HL-60/S4 treated with phorbol 12-myristate 13-acetate at 8.2 ng/mL for 4 days and 3 days (cell line): ENCODE data around the gene CCKAR.
"Not testable (repeated sequence)": the region's sequence is repeated elsewhere in the genome, so short reads cannot be mapped to it uniquely, and the experiment has no call there.

Source experiments
- in situ Hi-C: fragments of 300-500 bp; cut with MboI; formaldehyde crosslinking; loops from 2 replicates; pipeline ENCODE4 v1.15.0; 2022; ENCODE audit warnings: low sequenced_read_pairs

CCKAR gene, protein sequence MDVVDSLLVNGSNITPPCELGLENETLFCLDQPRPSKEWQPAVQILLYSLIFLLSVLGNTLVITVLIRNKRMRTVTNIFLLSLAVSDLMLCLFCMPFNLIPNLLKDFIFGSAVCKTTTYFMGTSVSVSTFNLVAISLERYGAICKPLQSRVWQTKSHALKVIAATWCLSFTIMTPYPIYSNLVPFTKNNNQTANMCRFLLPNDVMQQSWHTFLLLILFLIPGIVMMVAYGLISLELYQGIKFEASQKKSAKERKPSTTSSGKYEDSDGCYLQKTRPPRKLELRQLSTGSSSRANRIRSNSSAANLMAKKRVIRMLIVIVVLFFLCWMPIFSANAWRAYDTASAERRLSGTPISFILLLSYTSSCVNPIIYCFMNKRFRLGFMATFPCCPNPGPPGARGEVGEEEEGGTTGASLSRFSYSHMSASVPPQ

DNA sequence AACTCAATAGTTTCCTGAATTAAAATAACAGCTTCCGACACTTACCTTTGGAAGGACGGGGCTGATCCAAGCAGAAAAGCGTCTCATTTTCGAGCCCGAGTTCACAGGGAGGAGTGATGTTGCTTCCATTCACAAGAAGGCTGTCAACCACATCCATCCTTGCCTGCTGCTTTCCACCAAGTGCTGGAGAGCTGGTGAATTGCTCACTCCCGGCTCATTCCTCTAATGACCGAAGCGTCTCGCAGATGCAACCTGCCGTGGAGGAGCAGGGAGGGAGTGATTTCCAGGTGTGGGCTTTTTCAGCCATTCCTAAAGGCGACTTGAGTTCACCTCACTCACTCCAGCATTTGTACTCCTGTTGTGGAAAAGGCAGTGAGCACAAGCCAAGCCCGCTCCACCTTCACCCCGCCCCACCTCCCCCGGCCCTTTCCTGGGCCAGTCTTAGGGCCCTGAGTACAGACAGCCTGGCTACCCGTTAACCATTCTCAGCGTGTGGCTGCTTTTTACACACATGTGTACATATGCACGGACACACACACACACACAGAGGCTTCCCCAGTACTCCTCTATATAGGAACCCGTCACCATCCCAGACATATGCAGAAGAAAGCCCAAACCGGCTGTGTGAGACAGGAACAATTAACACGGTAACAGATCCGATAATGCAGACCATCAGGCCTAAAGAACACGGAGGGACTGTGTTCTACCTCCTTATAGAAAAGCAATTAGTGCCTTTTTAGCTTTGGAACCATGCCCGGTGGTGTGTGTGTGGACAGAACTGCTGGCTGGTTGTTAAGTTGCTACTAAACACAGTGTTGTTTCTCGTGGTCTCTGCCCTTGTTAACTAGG lies at the start of gene CCKAR:
CCKAR (minus strand) TSS at position 374 of the 849 bp plus-strand sequence; CDS start at position 157, 217 bp downstream.
- in situ Hi-C loops, result no loop called here

DNA sequence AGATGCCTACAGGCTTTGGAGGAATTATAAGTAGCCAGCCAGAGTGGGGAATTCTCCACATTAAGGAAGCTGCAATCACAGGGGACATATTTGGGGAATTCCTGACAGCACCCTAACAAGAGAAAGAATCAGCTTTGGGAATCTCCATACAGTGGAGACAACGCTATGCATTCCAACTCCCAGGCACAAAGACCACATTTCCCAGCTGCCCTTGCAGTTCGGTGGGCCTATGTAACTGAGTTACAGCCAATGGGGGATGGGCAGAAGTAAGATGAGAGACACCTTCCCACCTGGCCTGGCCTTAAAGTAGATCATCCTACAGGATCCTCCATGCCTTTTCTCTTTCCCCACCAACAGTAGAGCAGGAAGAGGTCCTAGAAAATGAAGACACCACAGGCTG lies 43.4 kb upstream of the CCKAR start:
- in situ Hi-C loops, result no loop called here

DNA sequence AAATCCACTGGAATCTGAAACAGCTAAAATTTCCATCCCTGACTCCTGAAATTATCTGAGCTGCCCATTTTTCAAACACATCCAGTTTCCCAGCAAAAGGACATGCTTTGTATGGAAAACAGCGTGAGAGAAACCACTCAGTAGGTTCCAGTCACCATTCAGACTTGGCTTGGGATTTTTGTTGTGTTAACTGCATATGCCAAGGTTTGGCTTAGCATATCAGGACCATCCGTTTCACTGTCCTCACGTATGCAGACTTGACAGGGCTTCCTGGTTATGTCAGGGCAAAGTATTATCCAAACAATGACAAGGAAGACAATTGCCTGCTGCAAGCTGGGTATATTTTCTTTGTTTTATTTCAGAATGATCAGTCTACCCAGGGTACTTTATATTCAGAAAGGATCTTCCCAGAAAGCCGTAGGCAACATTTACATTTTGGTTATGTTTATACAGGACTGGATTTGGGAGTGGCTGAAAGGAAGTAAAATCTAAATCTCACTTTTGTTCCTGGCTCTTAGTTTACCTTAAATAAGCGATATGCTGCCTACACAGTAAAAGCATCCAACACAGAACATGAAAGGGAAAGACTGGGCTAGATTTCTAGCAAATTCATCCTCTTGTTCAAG lies 41.3 kb upstream of the CCKAR start:
- in situ Hi-C loops, result no loop called here

DNA sequence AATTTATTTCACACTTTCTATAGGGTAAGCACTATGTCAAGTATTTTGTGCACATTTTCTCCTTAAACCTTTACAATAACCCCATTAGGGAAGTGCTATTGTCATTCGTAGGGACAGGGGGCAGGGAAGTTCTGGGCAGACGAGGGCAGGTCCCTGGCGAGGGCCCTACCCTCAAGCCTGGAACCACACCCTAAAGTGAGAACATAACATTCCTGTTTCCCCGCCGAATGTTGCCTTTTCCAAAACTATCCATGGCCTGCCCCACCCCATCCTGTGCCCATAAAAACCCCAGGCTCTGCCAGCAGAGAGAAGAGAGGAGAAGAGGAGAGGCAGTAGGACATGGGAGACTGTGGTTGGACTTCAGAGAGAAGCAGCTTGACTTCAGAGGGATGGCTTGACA lies 39.8 kb upstream of the CCKAR start:
- in situ Hi-C loops, result no loop called here

DNA sequence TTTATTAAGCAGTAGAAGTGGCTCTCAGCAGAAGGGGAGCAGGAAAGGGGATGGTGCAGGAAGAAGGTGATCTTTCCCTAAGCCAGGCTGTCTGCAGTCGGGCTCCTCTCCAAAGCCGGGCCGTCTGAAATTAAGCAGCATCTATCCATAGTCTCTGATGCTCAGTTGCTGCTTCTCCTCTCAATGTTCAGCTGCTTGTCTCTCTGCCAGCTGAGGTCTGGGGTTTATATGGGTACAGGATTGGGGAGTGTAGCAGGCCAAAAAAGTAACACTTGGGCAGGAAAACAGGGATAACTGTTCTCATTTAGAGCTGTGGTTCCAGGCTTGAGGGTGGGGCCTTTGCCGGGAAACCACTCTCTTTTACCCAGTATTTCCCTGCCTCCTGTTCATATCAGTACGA lies 39.2 kb upstream of the CCKAR start:
- in situ Hi-C loops, result no loop called here

DNA sequence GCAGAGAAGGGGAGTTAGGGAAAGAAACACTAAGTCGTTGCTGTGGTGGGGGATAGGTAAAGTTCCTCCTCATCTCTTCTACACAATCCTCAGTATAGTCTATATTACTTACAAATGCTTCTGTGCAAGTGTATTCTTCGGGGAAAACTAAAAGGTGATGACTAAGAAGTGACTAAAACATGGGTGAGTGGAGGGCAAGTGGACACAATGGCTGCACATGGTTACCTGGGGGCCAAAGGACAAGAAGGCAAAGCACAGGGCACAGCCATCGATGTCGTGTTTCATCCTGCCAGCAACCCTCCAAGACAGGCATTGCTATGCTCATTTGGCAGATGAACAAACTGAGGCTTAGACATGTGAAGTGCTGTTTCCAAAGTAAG lies 35.5 kb upstream of the CCKAR start:
- in situ Hi-C loops, result no loop called here

DNA sequence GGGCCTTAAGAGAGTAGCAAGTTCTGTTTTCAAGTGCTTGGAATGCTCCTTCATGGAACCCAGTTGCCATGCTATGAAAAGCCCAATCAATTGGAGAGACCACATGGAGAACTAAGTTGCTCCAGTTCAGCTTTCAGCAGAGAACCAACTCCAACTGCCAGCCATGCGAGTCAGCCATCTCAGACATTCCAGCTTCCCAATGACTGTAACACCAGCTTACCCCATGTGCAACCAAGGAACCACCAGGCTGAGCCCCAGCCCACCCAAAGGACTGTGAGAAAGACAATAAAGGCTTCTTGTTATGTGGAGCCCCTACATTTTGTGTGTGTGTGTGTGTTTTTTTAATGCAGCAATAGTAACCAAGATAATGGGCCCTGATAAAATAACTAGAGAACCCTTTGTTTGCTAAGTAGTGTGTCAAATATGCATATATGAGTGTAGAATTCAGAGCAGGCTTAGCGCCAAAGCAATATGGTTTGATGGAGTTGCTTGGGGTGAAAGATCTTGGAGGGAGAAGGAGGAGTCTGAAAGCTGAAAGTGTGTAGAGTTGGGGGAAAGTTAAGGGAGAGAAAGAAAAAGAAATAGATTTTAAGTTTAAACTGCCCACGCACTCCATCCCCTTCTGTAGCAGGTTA lies 35.0 kb upstream of the CCKAR start:
- in situ Hi-C loops, result no loop called here

DNA sequence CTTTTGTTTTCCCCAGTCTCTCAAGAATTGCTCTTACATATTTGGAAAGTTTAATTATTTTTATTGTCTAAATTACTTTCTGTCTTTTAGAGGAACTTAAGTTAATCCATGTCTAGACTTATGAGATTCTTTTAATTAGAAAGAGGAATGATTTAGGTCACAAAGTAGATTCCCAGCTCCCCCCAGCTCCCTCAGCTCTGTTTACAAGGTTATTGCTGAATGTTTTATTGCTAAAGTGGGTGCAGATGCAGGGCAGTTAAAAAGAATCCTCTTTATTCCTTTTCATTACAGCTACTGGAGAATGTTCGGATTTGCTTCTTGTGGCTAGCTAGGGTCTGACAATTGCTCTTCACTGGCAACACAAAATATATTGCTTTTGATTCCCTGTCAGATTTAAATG lies 33.7 kb upstream of the CCKAR start:
- in situ Hi-C loops, result no loop called here

DNA sequence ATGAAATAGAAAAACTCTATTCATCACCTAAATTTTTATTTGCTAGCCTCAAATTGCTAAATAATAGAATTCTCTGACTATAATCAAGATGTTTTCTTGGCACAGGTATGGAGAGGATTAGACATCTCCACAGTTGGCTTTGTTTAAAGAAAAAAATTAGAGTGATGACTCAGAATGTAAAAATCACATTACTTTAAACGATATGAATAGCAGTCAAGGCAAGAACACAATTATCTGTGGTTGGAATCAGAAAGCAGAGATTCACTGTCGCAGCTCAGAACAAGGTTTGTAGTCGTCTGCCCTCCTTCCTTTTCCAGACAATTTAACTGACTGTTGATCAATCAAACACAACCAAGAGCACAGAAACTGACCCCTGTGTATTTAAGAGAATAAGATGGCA lies 32.2 kb upstream of the CCKAR start:
- in situ Hi-C loops, result no loop called here

DNA sequence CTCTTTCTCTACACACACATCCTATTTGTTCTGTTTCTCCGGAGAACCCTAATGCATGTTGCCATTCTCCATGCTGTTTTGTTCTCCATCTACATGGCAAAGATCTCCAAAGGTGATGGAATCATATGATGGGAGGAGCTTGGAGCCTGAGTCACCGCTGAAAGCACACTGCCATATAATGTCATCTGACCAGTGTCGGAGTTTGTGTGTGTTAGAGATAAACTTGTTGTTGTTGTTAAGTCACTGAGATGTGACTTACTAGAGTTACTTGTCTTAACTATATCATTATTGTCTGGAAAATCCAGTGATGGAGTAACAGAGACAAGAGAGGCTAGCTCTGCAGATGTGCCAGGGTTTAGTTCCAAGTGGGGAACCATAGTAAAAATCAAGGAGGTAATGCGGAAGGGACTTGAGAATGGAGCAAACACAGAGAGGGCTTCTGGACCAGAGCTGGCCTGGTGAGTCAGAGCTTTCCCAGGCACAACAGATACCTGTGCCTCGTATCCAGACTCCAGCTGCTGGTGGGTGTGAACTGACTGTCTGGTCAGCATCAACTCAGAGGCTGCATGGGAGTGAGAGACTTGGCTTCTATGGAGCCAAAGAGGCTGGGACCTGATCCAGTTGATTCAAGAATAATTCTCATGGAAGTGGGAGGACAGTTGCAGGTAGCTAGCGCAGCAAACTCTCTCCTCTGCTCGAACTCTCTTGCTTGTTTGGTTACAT lies 30.6 kb upstream of the CCKAR start:
- in situ Hi-C loops, result no loop called here

DNA sequence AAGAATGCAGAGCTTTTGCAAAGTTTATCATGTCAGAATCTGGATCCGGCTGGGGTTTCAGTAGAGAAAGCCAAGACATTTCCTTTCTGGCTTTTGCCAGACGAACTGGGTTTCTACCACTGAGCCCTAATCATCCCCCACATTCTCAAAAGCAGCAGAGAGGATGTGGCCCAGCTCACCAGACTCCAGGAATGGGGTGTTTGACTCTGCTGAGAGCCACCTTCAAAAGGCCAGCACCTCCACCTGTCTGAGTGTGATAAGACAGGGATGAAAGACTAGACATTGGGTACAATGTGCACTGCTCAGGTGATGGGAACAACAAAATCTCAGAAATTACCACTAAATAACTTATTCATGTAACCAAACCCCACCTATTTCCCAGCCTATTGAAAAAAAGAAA lies 25.7 kb upstream of the CCKAR start:
- in situ Hi-C loops, result no loop called here

DNA sequence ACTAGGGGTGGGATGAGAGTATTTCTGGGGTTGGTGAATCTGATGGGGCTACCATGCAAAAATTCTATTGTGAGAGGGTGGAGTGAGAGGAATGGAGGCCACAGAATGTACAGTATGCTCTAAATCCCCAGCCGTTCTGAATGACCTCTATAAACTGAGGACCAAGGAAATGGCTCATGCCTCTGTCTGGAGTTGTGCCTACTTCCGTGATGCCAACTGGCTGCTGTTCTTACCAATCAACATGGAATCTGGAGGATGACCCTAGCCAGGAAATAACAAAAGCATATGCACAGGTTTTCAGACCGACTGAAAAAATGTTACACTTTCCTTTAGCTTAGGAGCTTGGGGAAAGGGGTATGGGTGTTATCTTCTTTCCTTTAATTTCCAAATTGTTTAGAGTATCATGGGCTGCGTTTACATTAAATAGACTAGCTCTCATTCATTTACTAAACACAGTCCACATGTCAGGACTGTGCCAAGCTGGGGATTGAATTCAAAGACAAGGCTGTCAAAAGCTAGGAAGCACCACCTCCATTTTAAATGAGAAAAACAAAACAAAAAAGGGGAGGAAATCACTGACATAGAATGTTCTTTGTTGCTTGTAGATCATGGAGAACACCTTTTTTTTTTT lies 20.2 kb upstream of the CCKAR start:
- in situ Hi-C loops, result no loop called here

DNA sequence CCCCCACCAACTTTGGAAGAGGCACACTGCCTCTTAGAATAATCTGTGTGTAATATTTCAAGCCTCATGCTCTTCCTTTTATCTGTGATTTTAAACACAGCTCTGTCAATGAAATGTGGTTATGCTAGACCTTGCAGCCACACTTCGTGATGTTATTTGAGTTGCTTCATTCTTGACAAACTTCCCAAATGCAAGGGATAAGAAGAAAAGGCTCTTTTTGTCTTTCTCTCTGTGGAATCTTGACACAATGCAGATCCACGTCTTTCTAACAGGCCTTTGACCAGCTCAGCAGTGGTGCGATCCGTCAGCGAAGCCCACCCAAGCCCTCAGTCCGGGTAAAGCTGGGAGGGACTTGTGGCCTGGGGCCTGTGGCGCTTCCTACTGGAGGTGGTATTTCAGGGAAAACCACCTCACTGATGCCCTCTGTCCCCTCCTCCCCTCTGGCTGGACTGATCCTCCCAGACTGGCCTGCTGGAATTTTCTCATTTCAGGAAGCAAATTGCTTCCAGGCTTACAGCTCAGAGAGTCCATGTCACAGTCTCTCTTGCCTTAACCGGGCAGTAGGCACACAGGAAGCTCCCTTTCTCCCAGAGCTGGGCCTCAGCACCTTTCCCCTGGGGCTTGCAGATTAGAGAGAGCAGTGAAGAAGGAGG lies 19.5 kb upstream of the CCKAR start:
- in situ Hi-C loops, result no loop called here

DNA sequence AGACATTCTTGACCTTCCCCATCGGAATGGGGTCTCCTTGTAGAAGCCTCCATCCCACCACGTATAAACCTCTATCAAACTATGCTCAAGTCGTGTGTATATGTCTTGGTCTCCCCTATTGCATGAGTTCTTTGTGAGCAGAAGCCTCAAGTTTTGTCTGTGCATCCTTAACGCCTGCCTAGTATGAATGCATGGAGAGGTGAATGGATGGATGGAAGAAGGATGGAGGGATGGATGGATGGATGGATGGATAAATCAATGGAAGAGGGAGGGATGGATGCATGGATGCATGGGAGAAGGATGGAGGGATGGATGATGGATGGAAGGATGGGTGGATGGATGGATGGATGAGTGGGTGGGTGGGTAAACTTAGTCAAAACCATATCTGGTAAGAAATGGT lies 17.0 kb upstream of the CCKAR start:
- in situ Hi-C loops, result no loop called here

DNA sequence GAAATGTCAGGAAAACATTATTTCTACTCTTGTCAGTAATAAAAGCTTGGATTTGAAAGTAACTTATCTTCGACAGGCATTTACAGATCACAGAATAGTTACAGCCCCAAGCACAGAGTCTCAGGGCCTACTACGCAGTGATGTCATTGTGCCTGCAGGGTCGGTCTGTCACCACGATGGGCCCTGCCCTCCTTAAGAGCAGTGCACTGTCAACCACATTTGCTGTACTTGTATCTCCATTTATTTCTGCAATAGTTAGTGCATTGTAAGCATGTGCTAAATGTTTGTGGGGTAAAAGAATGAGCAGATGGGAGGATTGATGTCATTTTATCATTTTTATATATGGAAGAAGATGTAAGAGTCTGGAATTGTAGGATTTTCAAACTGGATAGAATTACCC lies 13.6 kb upstream of the CCKAR start:
- in situ Hi-C loops, result no loop called here

DNA sequence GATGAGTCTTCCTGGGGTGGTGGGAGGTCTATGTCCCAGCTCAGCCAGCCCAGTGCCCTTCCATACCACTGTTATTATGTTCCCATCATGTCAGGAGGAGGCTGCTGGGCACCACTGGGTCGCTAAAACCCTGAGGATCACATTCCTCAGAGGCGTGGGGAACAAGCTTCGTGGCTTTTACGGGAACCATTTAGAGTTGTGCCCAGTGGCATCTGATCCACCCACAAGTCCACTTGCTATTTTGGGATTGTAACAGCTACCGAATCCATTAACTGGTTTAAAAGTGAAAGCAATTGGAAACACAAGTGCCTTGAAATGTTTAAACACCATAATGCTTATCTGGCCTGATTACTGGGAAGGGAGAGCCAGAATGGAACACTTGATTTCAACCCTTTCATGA lies 13.1 kb upstream of the CCKAR start:
- in situ Hi-C loops, result no loop called here

DNA sequence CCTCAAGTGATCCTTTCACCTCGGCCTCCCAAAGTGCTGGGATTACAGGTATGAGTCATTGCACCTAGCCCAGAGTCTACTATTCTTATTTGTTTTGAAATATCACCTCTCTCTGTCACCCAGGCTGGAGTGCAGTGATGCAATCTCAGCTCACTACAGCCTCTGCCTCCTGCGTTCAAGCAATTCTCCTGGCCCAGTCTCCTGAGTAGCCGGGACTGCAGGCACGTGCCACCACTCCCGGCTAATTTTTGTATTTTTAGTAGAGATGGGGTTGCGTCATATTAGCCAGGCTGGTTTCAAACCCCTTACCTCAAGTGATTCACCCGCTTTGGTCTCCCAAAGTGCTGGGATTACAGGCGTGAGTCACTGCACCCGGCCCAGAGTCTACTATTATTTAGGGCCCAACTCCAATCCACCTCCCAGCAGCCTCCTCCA lies 10.3 kb upstream of the CCKAR start:
- in situ Hi-C loops, result not testable (repeated sequence)

DNA sequence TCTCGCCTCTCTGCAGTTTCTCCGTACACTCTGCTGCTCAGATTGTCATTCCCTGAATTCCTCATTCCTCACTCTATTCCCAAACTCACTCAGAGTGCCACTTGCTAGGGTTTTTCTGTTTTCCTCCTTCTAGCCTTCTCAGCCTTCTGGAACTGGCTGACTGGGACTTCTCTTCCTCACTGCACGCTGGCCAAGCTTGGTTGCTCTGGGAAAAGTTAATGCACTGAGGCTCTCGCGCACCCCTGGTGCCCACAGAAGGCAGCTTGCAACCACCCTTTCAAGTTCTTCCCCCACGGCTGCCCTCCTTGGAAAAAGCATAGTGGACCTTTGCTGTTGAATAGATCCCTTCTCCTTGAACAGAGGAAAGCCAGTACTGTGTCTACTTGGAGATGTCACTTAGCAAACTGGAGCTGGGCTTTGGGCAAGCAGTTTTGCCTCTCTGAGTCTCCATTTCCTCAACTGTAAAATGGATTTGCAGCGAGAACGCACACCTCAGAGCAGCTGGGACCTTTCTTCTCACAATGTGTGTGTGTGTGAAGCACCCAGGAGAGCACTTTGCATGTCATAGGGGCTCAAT lies 6.0 kb upstream of the CCKAR start:
- in situ Hi-C loops, result no loop called here

DNA sequence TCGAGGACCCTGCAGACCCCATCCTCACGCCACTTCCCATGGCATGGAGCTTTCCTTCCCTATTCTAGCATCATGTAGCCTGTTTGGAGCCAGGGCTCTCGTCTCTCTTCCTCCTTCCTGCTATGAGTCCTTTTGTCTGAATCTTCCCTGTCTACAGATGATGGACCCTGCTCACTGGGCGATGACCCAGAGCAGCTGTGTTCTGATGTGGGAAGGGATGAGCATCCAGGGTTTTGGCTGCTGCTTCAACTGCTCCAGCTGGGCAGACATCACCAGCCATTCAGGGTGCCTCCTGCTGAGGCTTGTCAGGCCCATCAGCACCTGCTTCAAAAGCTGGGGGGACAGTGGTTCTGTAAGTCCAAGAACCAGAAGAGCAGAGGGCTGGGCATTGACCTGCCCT lies 3.2 kb upstream of the CCKAR start:
- in situ Hi-C loops, result no loop called here
